ENCODE results near the gene BCAR3.

The BCAR3 gene

DNA sequence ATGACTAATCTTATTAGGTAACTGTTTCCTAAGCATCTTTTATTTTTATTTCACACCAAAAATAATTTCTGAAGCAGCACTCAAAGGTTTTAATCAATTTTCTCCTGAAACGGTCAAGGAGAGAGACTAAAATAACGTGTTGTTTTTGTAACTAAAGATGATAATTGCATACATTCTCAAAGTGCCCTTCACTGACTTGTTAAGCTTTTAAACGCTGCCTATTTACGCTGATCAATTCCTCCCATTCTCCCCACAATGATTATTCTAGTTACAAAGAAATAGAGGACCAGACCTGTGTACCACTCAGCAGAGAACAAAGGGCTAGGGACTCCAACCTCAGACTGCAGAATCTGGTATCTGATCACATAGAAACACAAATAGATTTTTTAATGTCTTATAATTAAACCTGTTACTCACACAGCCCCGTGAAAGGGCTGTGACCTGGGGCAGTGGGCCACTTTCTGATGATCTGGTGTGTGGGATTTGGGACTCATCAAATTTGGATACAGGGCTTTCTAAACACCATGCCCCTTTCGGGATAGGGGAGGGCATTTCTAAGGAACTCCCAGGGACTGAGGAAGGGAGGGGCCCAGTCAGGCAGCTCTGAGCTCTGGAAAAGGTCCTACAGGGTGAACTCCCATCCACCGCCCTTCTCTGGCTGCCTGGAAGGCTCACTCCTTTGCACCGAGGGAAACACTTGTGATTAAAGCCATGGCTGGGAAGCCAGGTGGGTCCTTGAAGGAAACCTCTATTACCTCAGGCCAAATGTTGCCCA, 65.2 kb downstream of the BCAR3 start:
- Histone ChIP-seq H3K4me3 (ENCODE audit: severe bottlenecking) (no peak overlapping the region), H3K27ac (ENCODE audit: poor library complexity, severe bottlenecking) (peak overlapping the region; percentile 96), H3K36me3 (ENCODE audit: low read depth) (peaks cover 24% of the 10 kb centered on the region), H3K27me3 (ENCODE audit: insufficient read depth, poor library complexity, severe bottlenecking) (no peaks in the 10 kb centered on the region), H3K4me1 (ENCODE audit: insufficient read depth, poor library complexity, severe bottlenecking) (peaks cover 82% of the 10 kb centered on the region), H3K9me3 (ENCODE audit: severe bottlenecking) (no peaks in the 10 kb centered on the region)
- DNase-seq (ENCODE audit: low spot score) (no peak), ATAC-seq (ENCODE audit: low read depth) (peak; percentile 21; the same call in 2 of the 3 replicates)
- TF ChIP-seq CTCF (IDR thresholded peaks at IDR 0.05; ENCODE audit: poor library complexity, severe bottlenecking) = no peak

GRCh38 chr1:93615582-93616150, 66.0 kb downstream of the BCAR3 start:
- Histone ChIP-seq H3K36me3 (ENCODE audit: low read depth) (peaks cover 29% of the 10 kb centered on the region), H3K27me3 (ENCODE audit: insufficient read depth, poor library complexity, severe bottlenecking) (no peaks in the 10 kb centered on the region), H3K4me3 (ENCODE audit: severe bottlenecking) (no peak overlapping the region), H3K27ac (ENCODE audit: poor library complexity, severe bottlenecking) (peak overlapping the region; percentile 96), H3K4me1 (ENCODE audit: insufficient read depth, poor library complexity, severe bottlenecking) (peaks cover 81% of the 10 kb centered on the region), H3K9me3 (ENCODE audit: severe bottlenecking) (no peaks in the 10 kb centered on the region)
- ATAC-seq (ENCODE audit: low read depth) = peak; percentile 18
- TF ChIP-seq CTCF (IDR thresholded peaks at IDR 0.05; ENCODE audit: poor library complexity, severe bottlenecking) = no peak
- no peak for DNase-seq (ENCODE audit: low spot score)

- H3K4me3 ChIP-seq (ENCODE audit: severe bottlenecking) = no peak overlapping the region
- no peaks in the 10 kb centered on the region for H3K9me3 ChIP-seq (ENCODE audit: severe bottlenecking)
- DNase-seq (ENCODE audit: low spot score) (peak; percentile 89), ATAC-seq (ENCODE audit: low read depth) (peak; percentile 63)
- peaks cover 33% of the 10 kb centered on the region for H3K36me3 ChIP-seq (ENCODE audit: low read depth)
- no peak for TF ChIP-seq CTCF (IDR thresholded peaks at IDR 0.05; ENCODE audit: poor library complexity, severe bottlenecking)
- peaks cover 76% of the 10 kb centered on the region for H3K4me1 ChIP-seq (ENCODE audit: insufficient read depth, poor library complexity, severe bottlenecking)
- no peaks in the 10 kb centered on the region for H3K27me3 ChIP-seq (ENCODE audit: insufficient read depth, poor library complexity, severe bottlenecking)
- peak overlapping the region; percentile 96 for H3K27ac ChIP-seq (ENCODE audit: poor library complexity, severe bottlenecking)
Observed at GRCh38 chr1:93614986-93615581, 66.6 kb downstream of the BCAR3 start.

DNA sequence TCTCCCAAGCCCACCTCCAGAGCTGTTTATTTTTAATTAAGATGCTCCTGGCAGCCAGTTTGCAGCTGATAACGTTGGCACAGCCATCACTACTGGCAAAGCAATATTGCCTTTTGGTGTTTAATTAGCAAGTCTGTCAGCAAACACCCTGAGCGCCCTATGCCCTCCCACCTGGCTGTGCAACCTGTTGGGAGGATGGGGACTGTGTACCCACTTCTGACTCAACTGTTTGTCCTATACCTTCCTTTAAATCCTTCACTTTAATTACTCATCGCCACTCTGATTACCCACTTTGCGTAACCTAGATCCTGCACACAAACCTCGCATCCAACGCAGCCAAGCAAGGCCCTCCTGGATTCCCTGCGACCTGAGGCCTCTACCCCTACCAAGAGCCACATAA, 67.1 kb downstream of the BCAR3 start:
- TF ChIP-seq CTCF (IDR thresholded peaks at IDR 0.05; ENCODE audit: poor library complexity, severe bottlenecking) = no peak
- H3K4me3 ChIP-seq (ENCODE audit: severe bottlenecking) = no peak overlapping the region
- H3K27me3 ChIP-seq (ENCODE audit: insufficient read depth, poor library complexity, severe bottlenecking) = no peaks in the 10 kb centered on the region
- H3K9me3 ChIP-seq (ENCODE audit: severe bottlenecking) = no peaks in the 10 kb centered on the region
- DNase-seq (ENCODE audit: low spot score) = no peak
- peak overlapping the region; percentile 96 for H3K27ac ChIP-seq (ENCODE audit: poor library complexity, severe bottlenecking)
- peaks cover 35% of the 10 kb centered on the region for H3K36me3 ChIP-seq (ENCODE audit: low read depth)
- ATAC-seq (ENCODE audit: low read depth) = peak; percentile 46
- peaks cover 75% of the 10 kb centered on the region for H3K4me1 ChIP-seq (ENCODE audit: insufficient read depth, poor library complexity, severe bottlenecking)

Data from RWPE2 (cell line).